HEK293T (cell line): Measurements from ENCODE around the gene DNAJC6.

Experiments
- CTCF ChIA-PET: fragments of 350-600 bp; formaldehyde crosslinking; extraction: SDS; loops from one replicate; lab custom pipeline; 2021; ENCODE audit warnings: antibody characterized with exemption, inconsistent platforms; lab: Yijun Ruan, JAX
- POLR2A ChIA-PET: fragments of 350-600 bp; formaldehyde crosslinking; extraction: SDS; loops from one replicate; lab custom pipeline; 2020; ENCODE audit warnings: antibody characterized with exemption, inconsistent platforms; lab: Yijun Ruan, JAX
- DNase-seq: peaks from one replicate; pipeline ENCODE4 v3.0.0; 2012; ENCODE audit warnings: mixed read lengths; ENCODE audit errors: extremely low spot score
- ARNT ChIP-seq: fragments of 450-650 bp; IDR thresholded peaks from 2 replicates; pipeline ENCODE4 v1.6.1; 2017; ENCODE audit warnings: mild to moderate bottlenecking
- BHLHE40 ChIP-seq: fragments of 450-650 bp; IDR thresholded peaks from 2 replicates; pipeline ENCODE4 v1.6.1; 2016; ENCODE audit warnings: mild to moderate bottlenecking, moderate library complexity, borderline replicate concordance
- CTBP1 ChIP-seq: fragments of 450-650 bp; IDR thresholded peaks from 2 replicates; pipeline ENCODE4 v1.6.1; 2016; ENCODE audit warnings: borderline replicate concordance
- ELF4 ChIP-seq: fragments of 450-650 bp; IDR thresholded peaks from 2 replicates; pipeline ENCODE4 v1.6.1; 2017; ENCODE audit warnings: antibody characterized with exemption
- FOXA1 ChIP-seq: fragments of 450-650 bp; IDR thresholded peaks from 2 replicates; pipeline ENCODE4 v1.6.1; 2016; ENCODE audit warnings: mild to moderate bottlenecking
- FOXK2 ChIP-seq: fragments of 450-650 bp; IDR thresholded peaks from 2 replicates; pipeline ENCODE4 v1.6.1; 2016; ENCODE audit warnings: mild to moderate bottlenecking
- FOXM1 ChIP-seq: fragments of 450-650 bp; IDR thresholded peaks from 2 replicates; pipeline ENCODE4 v1.6.1; 2017; ENCODE audit warnings: mild to moderate bottlenecking, borderline replicate concordance
- HDGF ChIP-seq: fragments of 450-650 bp; IDR thresholded peaks from 2 replicates; pipeline ENCODE4 v1.6.1; 2017; ENCODE audit warnings: antibody characterized with exemption, borderline replicate concordance
- L3MBTL2 ChIP-seq: fragments of 450-650 bp; conservative IDR thresholded peaks from 2 replicates; pipeline ENCODE4 v1.6.1; 2016; ENCODE audit warnings: mild to moderate bottlenecking
- LEF1 ChIP-seq: fragments of 450-650 bp; IDR thresholded peaks from 2 replicates; pipeline ENCODE4 v1.6.1; 2017; ENCODE audit warnings: mild to moderate bottlenecking, borderline replicate concordance
- NFRKB ChIP-seq: fragments of 450-650 bp; IDR thresholded peaks from 2 replicates; pipeline ENCODE4 v1.6.1; 2016; ENCODE audit warnings: mild to moderate bottlenecking, moderate library complexity
- SP1 ChIP-seq: fragments of 450-650 bp; IDR thresholded peaks from 2 replicates; pipeline ENCODE4 v1.6.1; 2017
- SUZ12 ChIP-seq: fragments of 450-650 bp; IDR thresholded peaks from 2 replicates; pipeline ENCODE4 v1.6.1; 2016; ENCODE audit warnings: mild to moderate bottlenecking
- TARDBP ChIP-seq: fragments of 450-650 bp; IDR thresholded peaks from 2 replicates; pipeline ENCODE4 v1.6.1; 2016
- ZNF384 ChIP-seq: fragments of 450-650 bp; IDR thresholded peaks from 2 replicates; pipeline ENCODE4 v1.6.1; 2016
- TF ChIP-seq, protein P1 (sequence below): fragments of 450-650 bp; IDR thresholded peaks from 2 replicates; pipeline ENCODE4 v1.6.1; 2016

DNAJC6 gene

DNA sequence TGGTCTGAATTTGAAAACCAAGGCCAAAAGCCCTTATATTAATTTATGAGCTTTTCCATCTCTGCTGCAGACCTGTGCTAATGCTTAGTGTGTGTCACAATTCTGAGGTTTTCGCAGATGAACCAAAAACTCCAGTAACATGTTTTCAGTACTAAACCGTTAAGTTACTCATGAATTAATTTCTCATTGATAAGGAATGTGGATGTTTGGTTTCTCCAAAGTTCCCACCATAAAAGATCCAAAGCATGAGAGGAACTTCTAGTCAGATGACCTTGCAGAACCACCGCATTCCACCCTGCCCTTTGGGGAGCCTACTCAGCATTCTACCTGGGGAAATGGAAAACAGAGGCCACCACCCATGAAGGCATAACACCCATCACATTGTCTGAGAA, 103.6 kb downstream of the DNAJC6 start:
- no peak for TF ChIP-seq HDGF
- TF ChIP-seq TARDBP = no peak
- TF ChIP-seq ZNF384 = no peak
- no peak for TF ChIP-seq SP1
- TF ChIP-seq FOXK2 = no peak
- TF ChIP-seq, protein P1, sequence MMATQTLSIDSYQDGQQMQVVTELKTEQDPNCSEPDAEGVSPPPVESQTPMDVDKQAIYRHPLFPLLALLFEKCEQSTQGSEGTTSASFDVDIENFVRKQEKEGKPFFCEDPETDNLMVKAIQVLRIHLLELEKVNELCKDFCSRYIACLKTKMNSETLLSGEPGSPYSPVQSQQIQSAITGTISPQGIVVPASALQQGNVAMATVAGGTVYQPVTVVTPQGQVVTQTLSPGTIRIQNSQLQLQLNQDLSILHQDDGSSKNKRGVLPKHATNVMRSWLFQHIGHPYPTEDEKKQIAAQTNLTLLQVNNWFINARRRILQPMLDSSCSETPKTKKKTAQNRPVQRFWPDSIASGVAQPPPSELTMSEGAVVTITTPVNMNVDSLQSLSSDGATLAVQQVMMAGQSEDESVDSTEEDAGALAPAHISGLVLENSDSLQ = no peak
- TF ChIP-seq ARNT = no peak
- TF ChIP-seq LEF1 = no peak
- TF ChIP-seq L3MBTL2 = no peak
- TF ChIP-seq ELF4 = no peak
- no peak for TF ChIP-seq FOXM1
- TF ChIP-seq NFRKB = no peak
- no peak for TF ChIP-seq CTBP1
- no peak for TF ChIP-seq SUZ12
- no peak for TF ChIP-seq BHLHE40
- no peak for TF ChIP-seq FOXA1
- DNase-seq = no peak
- CTCF ChIA-PET = no interaction called here
- POLR2A ChIA-PET = no interaction called here

DNA sequence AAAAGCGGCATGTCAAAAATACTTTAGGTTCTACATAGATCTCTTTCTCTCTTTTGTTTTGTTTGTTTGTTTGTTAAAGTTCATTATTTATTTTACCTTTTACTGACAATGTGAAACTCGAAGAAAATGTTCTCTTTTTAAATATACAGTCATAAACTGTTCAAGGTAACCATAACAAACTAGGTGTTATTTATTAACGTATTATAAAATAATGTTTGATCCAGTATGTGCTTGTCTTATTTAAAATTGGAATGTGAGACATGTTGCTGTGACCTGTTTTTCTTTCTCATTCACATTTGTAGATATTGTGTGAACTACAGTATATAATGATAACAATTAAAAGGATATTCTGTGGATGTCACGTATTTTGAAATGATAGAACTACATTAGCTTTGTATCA, 105.2 kb downstream of the DNAJC6 start:
- ChIA-PET POLR2A (no interaction called here), CTCF (no interaction called here)
- DNase-seq = no peak
- TF ChIP-seq FOXM1 (no peak), HDGF (no peak), TARDBP (no peak), NFRKB (no peak), CTBP1 (no peak)

DNA sequence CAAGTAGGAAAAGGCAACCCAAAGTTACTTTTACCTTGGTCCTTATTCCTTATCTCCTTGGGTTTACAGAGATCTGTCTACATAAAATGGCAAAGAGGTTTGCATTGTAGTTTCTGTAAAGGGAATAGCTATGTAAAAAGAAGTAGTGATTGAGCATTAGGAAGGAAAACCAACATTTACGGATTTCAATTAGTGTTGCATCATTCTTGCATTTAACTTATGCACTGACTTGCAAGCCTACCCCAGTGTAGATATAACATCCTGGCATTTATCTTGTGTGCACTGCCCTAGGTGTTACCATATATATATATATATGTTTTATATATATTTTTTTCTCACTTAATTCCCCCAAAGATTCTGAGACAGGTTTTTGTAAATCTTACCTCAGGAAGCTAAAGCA, 107.4 kb downstream of the DNAJC6 start:
- ChIA-PET POLR2A (no interaction called here), CTCF (no interaction called here)
- TF ChIP-seq L3MBTL2 (no peak), HDGF (no peak), FOXA1 (no peak), NFRKB (no peak), FOXK2 (no peak), FOXM1 (no peak), TARDBP (no peak), BHLHE40 (no peak), SUZ12 (no peak), LEF1 (no peak), ZNF384 (no peak), CTBP1 (no peak), ELF4 (no peak)
- TF ChIP-seq, protein P1 = no peak
- no peak for DNase-seq

DNA sequence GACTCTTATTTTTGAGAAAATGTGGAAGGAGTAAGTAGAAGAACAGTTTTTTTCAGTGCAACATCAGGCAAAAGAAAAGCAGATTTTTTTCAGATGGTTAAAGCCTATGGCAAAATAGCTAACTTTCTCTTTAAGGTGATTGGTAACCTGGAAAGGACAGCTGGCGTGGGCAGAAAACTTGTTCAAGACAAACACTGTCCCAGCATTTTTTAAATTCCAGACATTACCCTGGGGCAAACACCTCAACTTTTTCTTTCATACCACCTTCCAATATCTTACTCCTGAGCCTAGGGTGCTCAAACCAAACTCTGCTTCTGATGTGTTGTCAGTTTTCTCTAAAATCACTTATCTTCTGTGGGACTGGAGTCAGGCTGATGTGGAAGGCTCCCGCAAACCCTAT, 108.4 kb downstream of the DNAJC6 start:
- no peak for DNase-seq
- TF ChIP-seq FOXM1 = no peak
- TF ChIP-seq ZNF384 = no peak
- no peak for TF ChIP-seq SUZ12
- TF ChIP-seq NFRKB = no peak
- no peak for TF ChIP-seq HDGF
- TF ChIP-seq BHLHE40 = no peak
- TF ChIP-seq FOXK2 = no peak
- TF ChIP-seq LEF1 = no peak
- TF ChIP-seq FOXA1 = no peak
- TF ChIP-seq ELF4 = no peak
- TF ChIP-seq L3MBTL2 = no peak
- no peak for TF ChIP-seq TARDBP
- no peak for TF ChIP-seq CTBP1
- TF ChIP-seq, protein P1 = no peak
- no peak for TF ChIP-seq SP1
- no peak for TF ChIP-seq ARNT
- POLR2A ChIA-PET = no interaction called here
- CTCF ChIA-PET = no interaction called here

DNA sequence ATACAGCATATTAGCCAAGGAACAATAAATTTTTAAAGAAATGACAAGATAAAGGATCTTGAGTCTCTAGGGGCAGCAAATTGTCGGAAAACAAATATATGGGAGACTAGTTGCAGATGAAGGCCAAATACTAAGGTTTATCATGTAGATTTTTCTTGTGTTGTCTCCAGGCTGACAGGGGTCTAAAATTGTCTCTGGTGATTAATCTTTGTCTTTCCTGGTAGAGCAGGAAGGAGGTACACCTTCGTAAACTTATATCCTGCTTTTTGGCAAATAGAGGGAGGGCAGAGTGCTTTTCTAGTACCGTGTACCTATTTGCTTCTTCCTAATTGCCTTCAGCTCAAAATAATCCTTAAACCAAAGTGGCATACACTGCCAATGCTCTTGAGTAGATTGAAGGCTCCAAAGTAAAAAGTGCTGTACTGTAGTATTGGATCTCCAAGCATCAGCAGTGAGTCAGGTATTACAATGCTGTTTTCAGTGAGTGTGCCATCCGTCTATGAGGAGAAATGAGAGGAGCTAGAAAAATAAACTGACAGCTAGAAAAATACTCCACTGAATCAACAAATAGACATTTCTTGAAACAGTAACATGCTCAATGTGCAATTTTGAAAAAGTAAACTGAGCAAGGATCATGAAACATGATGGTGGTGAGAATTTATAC, 109.3 kb downstream of the DNAJC6 start:
- TF ChIP-seq ELF4 (no peak), NFRKB (no peak), TARDBP (no peak), ARNT (no peak), FOXM1 (no peak), FOXA1 (no peak), ZNF384 (no peak), L3MBTL2 (no peak), FOXK2 (no peak), HDGF (no peak)
- TF ChIP-seq, protein P1 = no peak
- CTCF ChIA-PET = interaction anchor here (0.6 kb wide), 1 partner anchor 164 kb away, joined by 3 read pairs; no protein-coding TSS in a partner anchor

More for the DNA sequence above, 109.3 kb downstream of the DNAJC6 start:
- DNase-seq = no peak
- POLR2A ChIA-PET = no interaction called here
